Upper lobe of left lung (tissue), 4 donors: Measurements from ENCODE around the gene DNAH8.

Experiments used
- EP300 ChIP-seq, 4 donors: sonication (generic); formaldehyde crosslinking; IDR thresholded peaks; one replicate each; pipeline ENCODE4 v1.5.1; 2017; ENCODE audit warnings: antibody characterized with exemption in 4 of 4, control low read depth in 2 of 4
- POLR2A ChIP-seq, 4 donors: fragments of 450-650 bp; IDR thresholded peaks; one replicate each; pipeline ENCODE4 v1.5.1; 2016 to 2017; ENCODE audit warnings: antibody characterized with exemption in 4 of 4, mild to moderate bottlenecking in 2 of 4
- POLR2AphosphoS5 ChIP-seq, 2 donors: sonication (generic); formaldehyde crosslinking; IDR thresholded peaks; one replicate each; pipeline ENCODE4 v1.5.1; 2017; ENCODE audit warnings: antibody characterized with exemption in 2 of 2
- TF ChIP-seq, protein P1 (sequence below), 6 experiments: fragments of 450-650 bp in 4 of 6; fragments of 200-600 bp in 2 of 6; sonication (generic) in 2 of 6; IDR thresholded peaks; one replicate each; pipeline ENCODE4 v1.5.1; 2016 to 2019; ENCODE audit warnings: antibody characterized with exemption in 6 of 6

DNA sequence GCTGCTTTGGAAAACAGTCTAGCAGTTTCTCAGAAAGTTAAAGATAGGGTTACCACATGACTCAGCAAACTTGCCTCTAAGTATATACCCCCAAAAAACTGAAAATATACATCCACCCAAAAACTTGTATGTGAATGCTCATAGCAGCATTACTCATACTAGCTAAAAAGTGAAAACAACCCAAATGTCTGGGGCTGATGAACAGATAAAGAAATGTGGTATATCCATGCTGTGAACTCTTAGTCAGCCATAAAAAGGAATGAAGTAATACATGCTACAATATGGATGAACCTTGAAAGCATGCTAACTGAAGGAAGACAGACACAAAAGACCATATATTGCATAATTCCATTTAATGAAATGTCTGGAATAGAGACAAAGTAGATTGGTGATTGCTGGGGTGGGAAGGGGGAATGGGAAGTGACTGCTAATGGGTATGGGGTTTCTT lies 253.6 kb downstream of the DNAH8 start:
- TF ChIP-seq POLR2A (IDR thresholded peaks at IDR 0.05) (no peak), POLR2AphosphoS5 (IDR thresholded peaks at IDR 0.05) (no peak), EP300 (IDR thresholded peaks at IDR 0.05) (no peak)
- TF ChIP-seq, protein P1, sequence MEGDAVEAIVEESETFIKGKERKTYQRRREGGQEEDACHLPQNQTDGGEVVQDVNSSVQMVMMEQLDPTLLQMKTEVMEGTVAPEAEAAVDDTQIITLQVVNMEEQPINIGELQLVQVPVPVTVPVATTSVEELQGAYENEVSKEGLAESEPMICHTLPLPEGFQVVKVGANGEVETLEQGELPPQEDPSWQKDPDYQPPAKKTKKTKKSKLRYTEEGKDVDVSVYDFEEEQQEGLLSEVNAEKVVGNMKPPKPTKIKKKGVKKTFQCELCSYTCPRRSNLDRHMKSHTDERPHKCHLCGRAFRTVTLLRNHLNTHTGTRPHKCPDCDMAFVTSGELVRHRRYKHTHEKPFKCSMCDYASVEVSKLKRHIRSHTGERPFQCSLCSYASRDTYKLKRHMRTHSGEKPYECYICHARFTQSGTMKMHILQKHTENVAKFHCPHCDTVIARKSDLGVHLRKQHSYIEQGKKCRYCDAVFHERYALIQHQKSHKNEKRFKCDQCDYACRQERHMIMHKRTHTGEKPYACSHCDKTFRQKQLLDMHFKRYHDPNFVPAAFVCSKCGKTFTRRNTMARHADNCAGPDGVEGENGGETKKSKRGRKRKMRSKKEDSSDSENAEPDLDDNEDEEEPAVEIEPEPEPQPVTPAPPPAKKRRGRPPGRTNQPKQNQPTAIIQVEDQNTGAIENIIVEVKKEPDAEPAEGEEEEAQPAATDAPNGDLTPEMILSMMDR (IDR thresholded peaks at IDR 0.05): no peak
